HG03135 (cell line): ENCODE results near the gene CILP.
"Not testable (repeated sequence)": the region's sequence is repeated elsewhere in the genome, so short reads cannot be mapped to it uniquely, and the experiment has no call there.

Source experiments
- ATAC-seq: cut with Tn5 transposase; IDR thresholded peaks from one replicate; pipeline ENCODE4 v1.9.1; 2021; ENCODE audit warnings: mild to moderate bottlenecking, moderate library complexity; ENCODE audit not compliant: unreplicated experiment

The CILP gene, protein sequence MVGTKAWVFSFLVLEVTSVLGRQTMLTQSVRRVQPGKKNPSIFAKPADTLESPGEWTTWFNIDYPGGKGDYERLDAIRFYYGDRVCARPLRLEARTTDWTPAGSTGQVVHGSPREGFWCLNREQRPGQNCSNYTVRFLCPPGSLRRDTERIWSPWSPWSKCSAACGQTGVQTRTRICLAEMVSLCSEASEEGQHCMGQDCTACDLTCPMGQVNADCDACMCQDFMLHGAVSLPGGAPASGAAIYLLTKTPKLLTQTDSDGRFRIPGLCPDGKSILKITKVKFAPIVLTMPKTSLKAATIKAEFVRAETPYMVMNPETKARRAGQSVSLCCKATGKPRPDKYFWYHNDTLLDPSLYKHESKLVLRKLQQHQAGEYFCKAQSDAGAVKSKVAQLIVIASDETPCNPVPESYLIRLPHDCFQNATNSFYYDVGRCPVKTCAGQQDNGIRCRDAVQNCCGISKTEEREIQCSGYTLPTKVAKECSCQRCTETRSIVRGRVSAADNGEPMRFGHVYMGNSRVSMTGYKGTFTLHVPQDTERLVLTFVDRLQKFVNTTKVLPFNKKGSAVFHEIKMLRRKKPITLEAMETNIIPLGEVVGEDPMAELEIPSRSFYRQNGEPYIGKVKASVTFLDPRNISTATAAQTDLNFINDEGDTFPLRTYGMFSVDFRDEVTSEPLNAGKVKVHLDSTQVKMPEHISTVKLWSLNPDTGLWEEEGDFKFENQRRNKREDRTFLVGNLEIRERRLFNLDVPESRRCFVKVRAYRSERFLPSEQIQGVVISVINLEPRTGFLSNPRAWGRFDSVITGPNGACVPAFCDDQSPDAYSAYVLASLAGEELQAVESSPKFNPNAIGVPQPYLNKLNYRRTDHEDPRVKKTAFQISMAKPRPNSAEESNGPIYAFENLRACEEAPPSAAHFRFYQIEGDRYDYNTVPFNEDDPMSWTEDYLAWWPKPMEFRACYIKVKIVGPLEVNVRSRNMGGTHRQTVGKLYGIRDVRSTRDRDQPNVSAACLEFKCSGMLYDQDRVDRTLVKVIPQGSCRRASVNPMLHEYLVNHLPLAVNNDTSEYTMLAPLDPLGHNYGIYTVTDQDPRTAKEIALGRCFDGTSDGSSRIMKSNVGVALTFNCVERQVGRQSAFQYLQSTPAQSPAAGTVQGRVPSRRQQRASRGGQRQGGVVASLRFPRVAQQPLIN

DNA sequence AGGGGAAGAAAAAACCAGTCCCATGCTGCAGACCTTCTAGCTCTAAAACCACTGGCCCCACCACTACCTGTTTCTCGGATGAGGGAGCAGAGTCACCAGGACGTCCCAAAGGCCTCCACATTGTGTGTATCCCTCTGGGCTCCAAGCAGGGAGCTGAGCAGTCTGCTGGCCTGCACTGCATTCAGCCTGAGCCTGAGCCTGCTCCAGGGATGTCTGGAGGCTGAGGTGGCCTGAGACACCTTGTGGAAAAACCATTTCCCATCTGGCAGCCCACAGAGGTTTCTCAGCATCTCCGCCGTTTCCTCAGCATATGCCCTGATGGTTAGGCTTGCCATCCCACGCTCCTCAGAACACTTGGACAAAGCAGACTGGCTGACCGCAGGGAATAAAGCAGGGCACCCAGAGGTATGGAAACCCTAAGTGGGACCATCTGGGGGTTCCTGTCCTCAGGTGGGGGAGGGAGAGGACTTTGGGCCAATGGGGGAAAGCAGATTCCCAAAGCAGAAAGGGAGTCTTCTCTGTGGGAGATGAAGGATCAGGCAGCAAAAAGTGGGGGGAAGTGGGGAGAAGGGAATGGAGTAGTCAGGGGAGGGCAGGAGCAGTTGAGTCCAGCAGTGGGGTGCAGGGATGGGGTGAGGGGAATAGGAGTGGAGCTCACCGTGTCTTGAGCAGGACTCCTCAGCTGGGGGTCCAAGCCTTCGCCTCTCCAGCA lies at the start of gene CILP:
CILP (minus strand) TSS at position 704 of the 712 bp plus-strand sequence. CDS start 1,718 bp downstream, outside the sequence.
- ATAC-seq: no peak

GRCh38 chr15:65260968-65261367 lies 49.7 kb upstream of the CILP start:
- no peak for ATAC-seq

DNA sequence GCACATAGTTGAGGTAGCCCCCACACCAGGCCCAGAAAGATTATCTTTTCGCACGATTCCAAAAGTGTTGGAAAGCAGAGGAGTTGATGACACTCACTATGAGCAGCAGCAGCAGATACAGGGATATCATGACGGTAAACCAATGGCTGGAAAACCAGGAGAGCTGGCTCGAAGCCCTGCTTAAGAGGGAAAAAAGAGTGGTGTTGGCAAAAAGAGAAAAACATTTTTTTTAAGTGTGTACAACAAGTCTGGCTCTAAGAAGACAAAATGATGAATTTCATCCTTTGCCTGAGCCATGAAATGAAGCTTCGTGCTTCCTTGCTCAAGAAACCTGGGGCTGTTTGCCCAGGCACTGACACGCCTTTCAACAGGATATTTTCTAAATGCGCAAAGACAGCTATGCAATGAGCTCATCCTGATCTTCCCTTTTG lies 48.1 kb upstream of the CILP start:
- ATAC-seq: no peak

DNA sequence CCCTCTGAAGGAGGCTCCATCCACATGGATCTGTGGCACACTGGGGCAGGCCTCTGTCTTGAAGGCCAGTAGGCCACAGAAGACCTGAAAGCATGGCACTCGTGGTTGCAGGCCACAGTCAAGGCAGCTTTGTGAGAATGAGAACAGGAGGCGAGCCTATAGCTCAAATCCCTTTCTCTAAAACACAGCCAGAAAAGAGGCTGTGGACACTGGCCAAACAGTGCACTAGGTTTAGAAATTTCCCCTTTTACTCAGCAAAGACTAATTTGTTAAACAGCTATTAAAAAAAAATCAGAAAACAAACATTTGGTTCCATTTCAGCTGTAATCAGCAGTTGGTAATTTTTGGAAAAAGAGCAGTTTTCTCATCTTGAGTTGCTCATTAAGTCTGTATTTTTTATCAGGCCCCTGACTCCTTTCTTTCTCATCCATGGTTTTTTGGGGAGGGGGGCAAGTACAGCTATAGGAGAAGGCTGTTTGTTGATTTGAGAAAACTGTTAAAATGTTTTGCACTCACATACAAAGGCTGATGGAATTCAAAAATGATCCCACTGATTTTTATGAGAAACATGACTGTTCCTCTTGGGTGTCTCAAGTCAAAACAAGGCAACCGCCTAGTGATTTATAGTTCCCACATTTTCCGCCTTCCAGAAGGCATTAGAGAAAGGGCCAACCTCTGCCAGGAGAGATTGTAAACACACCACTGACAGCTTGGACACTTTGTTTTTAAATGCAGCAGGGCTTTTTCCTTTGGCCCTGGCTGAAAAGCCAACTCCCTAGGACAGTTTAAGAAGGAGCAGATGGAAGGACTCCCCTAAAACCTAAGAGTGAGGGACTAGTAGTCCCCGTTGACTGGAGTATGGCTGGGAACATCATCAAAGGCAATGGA lies 47.3 kb upstream of the CILP start:
- ATAC-seq: no peak

- no peak for ATAC-seq
Observed at GRCh38 chr15:65255486-65256140, 44.3 kb upstream of the CILP start.

DNA sequence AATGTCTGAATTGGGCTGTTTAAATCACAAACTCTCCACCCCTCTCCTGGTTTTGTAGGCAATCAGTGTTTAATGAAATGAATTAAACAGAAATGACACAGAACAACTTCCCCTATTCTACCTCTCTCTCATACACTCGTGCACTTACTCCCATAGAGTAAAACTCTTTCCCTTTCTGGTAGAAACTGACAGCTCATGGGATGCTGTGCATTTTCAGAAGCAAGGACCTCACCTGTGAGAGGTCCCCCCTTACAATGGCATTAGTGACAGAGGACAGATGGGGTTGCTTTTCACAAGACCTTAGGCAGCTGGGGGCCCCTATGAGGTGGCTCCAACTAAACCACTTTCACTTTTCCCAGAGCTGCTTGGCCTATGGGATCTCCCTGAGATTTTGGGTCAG lies 43.5 kb upstream of the CILP start:
- ATAC-seq: no peak

DNA sequence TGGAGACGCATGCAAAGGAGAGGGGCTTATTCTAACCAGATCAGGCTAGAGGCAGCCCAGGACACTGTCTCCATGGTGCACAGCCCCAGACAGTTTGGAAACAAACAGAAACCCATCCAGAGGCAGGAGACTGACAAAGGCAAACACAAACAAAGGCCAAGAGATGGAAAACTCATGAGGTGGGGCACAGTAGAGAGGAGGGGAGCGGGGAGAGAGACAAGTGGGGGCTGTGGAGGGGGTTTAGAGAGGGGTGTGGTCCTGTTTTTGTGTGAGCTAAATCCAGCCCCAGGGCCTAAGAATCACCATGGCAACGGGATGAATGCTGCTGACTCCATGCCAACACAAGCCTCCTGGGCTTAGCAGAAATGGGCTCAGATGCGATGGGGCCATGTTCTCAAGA lies 43.1 kb upstream of the CILP start:
- no peak for ATAC-seq

GRCh38 chr15:65249641-65250040 lies 38.4 kb upstream of the CILP start:
- no peak for ATAC-seq

DNA sequence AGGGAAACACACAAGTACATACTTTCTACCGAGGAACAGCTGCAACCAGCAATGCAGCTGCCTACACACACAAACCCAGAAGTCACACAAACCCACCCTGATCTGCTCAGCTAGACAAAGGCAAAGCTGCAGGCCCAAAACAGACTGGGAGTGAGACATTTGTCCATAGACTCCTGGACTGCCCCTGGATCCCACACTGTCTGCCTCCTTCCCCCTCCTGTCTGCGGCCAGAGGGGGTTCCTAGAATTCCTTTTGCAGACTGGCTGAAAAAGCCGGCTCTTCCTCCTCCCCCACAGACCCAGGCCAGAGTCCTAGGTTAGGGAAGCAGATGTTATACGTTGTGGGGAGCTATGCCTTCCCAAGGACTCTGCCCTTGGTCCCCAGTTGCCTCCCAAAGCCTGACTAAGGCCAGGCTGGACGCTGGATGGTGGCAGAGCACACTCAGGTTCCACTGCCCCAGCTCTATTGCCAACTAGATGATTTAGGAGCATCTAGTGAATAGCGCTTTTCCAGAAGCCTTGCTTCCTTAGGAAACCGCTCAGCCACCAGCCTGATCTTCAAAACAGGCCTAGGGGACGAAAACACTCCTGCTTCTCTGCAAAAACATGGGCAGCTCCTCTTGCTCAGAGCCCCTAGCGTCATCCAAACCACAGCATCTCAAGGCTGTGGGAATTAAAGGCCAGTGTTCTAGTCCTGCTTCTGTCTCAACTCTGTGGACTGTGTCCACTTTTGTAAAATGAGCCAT lies 37.4 kb upstream of the CILP start:
- ATAC-seq: no peak

DNA sequence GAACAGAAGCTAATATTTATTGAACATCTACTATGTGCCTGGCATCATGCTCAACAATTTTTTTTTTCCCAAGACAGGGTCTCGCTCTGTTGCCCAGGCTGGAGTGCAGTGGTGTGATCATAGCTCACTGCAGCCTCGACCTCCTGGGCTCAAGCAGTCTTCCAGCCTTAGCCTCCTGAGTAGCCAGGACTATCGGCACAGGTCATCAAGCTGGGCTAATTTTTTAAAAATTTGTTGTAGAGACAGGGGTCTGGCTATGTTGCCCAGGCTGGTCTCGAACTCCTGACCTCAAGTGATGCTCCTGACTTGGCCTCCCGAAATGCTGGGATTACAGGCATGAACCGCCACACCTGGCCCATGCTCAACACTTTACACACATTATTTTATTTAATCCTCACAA lies 35.7 kb upstream of the CILP start:
- no peak for ATAC-seq

- no peak for ATAC-seq
Observed at GRCh38 chr15:65246026-65246714, 34.9 kb upstream of the CILP start.

DNA sequence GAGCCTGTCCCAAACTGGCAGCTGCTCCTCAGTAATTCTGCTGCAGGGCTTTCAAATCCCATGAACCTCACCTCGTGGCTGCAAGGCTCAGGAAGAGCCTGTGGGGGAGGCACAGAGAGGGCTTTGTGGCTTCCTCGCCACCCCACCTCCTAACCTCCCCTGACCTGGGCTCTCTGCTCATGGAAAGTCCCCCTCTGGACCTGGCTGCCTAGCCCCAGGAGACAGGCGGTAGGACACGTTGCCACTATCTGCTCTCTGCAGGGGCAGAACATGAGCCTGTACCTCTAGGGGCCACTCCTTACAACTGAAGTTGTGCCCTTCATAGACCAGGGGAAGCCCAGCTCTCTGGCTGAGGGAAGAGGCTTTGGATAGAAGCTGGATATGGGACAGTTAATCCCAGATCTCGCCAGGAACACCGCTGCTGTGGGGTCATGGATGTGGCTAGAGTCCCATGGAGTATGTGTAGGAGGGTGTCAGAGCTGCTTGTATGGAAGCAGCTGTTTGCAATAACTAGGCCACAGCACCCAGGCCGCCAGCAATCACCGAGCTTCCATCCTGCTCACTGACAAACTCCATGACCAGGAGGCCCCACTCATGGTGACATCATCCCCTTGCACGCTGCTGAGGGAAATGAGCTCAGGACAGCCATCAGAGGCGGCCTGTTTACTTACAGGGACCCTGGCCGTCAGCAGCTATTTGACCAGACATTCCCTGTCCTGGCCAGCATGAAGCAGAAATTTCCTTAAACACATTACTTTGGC lies 34.0 kb upstream of the CILP start:
- no peak for ATAC-seq

- ATAC-seq: no peak
Observed at GRCh38 chr15:65244638-65245037, 33.4 kb upstream of the CILP start.

DNA sequence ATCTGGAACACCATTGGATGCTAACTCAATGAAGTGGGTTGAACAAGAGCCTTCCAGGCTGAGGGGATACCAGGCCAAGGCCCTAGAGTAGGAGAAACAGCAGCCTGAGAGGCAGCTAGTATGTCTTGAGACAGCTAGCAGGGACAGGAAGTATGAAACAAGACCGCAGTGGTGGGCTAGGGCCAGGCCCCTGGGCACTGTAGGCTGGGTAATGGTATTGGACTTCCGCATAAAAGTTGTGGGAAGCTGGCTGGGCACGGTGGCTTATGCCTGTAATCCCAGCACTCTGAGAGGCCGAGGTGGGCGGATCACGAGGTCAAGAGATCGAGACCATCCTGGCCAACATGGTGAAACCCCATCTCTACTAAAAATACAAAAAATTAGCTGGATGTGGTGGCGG lies 25.2 kb upstream of the CILP start:
- not testable (repeated sequence) for ATAC-seq

DNA sequence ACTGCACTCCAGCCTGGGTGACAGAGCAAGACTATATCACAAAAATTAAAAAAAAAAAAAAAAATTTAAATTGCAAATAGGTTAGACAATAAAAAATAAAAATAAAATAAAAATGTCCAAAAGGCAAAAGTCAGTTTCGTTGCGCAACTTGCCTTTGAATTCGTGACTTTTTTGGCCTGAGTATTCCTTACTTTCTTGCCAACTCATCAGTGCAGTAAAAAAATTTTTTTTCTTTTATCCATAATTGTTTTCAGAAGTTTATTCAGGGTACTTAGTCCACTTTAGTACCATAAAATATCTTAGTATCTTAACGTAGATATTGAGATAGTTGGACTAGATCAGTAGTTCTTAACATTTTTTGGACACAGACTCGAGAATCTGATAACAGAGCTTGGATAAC lies 22.4 kb upstream of the CILP start:
- no peak for ATAC-seq

DNA sequence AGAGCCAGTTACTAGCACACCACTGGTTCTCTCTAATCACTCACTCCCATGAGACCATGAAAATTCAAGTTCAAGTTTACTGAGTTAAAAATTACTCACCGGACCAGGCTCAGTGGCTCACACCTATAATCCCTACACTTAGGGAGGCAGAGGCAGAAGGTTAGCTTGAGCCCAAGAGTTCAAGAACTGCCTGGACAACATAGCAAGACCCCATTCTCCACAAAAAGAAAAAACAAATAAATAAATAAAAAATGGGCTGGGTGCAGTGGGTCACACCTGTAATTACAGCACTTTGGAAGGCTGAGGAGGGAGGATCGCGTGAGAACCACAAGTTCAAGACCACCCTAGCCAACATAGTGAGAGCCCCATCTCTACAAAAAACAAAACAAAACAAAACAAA lies 21.2 kb upstream of the CILP start:
- ATAC-seq: no peak

DNA sequence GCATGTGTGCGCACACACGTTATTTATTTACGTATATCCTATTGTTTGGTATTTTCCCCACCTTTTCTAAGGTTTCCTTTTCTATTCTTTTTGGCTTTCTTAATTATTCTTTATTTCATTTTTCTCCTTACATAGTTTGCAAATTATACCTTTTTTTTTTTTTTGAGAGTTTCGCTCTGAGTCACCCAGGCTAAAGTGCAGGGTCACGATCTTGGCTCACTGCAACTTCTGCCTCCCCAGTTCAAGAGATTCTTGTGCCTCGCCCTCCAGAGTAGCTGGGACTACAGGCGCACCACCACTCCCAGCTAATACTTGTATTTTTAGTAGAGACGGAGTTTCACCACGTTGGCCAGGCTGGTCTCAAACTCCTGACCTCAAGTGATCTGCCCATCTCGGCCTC lies 20.0 kb upstream of the CILP start:
- ATAC-seq: no peak
